H1 (cell line): ENCODE data around the gene GSAP. TPM values are rescaled to one million over a fixed set of nuclear protein-coding genes. Genes with fewer than 3 reads are reported as not detected.

Experiments used
- CTCF ChIA-PET: fragments of 300-600 bp; sonication (Branson Sonifier 250); formaldehyde crosslinking; loops from one replicate; lab custom pipeline; 2021; ENCODE audit not compliant: partially characterized antibody; lab: Charles Lee
- POLR2A ChIA-PET: fragments of 300-600 bp; sonication (Branson Sonifier 250); formaldehyde crosslinking; loops from one replicate; lab custom pipeline; 2021; ENCODE audit warnings: inconsistent platforms; ENCODE audit not compliant: partially characterized antibody; lab: Charles Lee
- DNase-seq, 2 experiments: peaks; one replicate each; pipeline versions ENCODE4 v3.0.0 to v3.0.0-alpha.2; 2010 to 2022; ENCODE audit warnings: low spot score in 2 of 2, low read depth in 1 of 2, mixed read lengths in 1 of 2
- FAIRE-seq: peaks from 2 replicates; lab custom pipeline; 2011; peaks lifted over from hg19 to GRCh38; lab: Jason Lieb, UNC
- H2AFZ ChIP-seq: 2 replicates; pipeline ENCODE4 v1.8.1; 2012; ENCODE audit warnings: low read length, inconsistent platforms
- H2AK5ac ChIP-seq: 2 replicates; pipeline ENCODE4 v1.6.1; 2013; ENCODE audit warnings: low read depth, low read length
- H2BK120ac ChIP-seq: replicated peaks from 2 replicates; pipeline ENCODE3; 2013; ENCODE audit warnings: low read depth, low read length, inconsistent platforms
- H2BK12ac ChIP-seq: 2 replicates; pipeline ENCODE4 v1.6.1; 2013; ENCODE audit warnings: low read depth, low read length
- H2BK15ac ChIP-seq: 2 replicates; pipeline ENCODE4 v1.6.1; 2013; ENCODE audit warnings: low read length
- H2BK20ac ChIP-seq: 2 replicates; pipeline ENCODE4 v1.6.1; 2013; ENCODE audit warnings: low read length
- H2BK5ac ChIP-seq: 2 replicates; pipeline ENCODE4 v1.6.1; 2013; ENCODE audit warnings: low read depth, low read length
- H3K14ac ChIP-seq: 2 replicates; pipeline ENCODE4 v1.6.1; 2013; ENCODE audit warnings: inconsistent platforms; ENCODE audit not compliant: insufficient read length
- H3K18ac ChIP-seq: 2 replicates; pipeline ENCODE4 v1.6.1; 2013; ENCODE audit warnings: low read length; ENCODE audit errors: extremely low read depth
- H3K23ac ChIP-seq: 2 replicates; pipeline ENCODE4 v1.6.1; 2013; ENCODE audit warnings: inconsistent platforms; ENCODE audit not compliant: insufficient read length
- H3K23me2 ChIP-seq: 2 replicates; pipeline ENCODE4 v1.6.1; 2013; ENCODE audit warnings: low read depth, low read length
- H3K27ac ChIP-seq: 2 replicates; pipeline ENCODE4 v1.6.1; 2011; ENCODE audit warnings: low read depth, low read length, inconsistent platforms
- H3K27me3 ChIP-seq, 4 experiments: replicated peaks in 1 of 4; 1 replicate in 1 of 4; 2 replicates in 3 of 4; pipeline versions ENCODE4 v1.6.1 to v1.8.1; 2011 to 2013; ENCODE audit warnings: low read length in 3 of 4, mild to moderate bottlenecking in 3 of 4, inconsistent platforms in 2 of 4, mixed read lengths in 2 of 4, moderate library complexity in 1 of 4; ENCODE audit not compliant: control insufficient read depth in 3 of 4, insufficient read depth in 3 of 4; ENCODE audit errors: extremely low read depth in 1 of 4
- H3K36me3 ChIP-seq, 4 experiments: 2 replicates each; pipeline versions ENCODE4 v1.6.1 to v1.8.1; 2011 to 2013; ENCODE audit warnings: mild to moderate bottlenecking in 4 of 4, low read length in 3 of 4, moderate library complexity in 2 of 4, control low read depth in 1 of 4, inconsistent platforms in 1 of 4; ENCODE audit not compliant: insufficient read depth in 4 of 4, control insufficient read depth in 2 of 4
- H3K4ac ChIP-seq: replicated peaks from 2 replicates; pipeline ENCODE3; 2013; ENCODE audit warnings: low read length, low read depth, mixed read lengths, inconsistent platforms; ENCODE audit not compliant: insufficient read length
- H3K4me1 ChIP-seq, 4 experiments: replicated peaks in 1 of 4; 1 replicate in 1 of 4; 2 replicates in 3 of 4; pipeline versions ENCODE4 v1.6.1 to v1.8.1; 2011 to 2013; ENCODE audit warnings: low read length in 3 of 4, inconsistent platforms in 2 of 4, mixed read lengths in 1 of 4; ENCODE audit not compliant: insufficient read depth in 4 of 4, control insufficient read depth in 3 of 4
- H3K4me2 ChIP-seq, 2 experiments: 2 replicates each; pipeline versions ENCODE4 v1.6.1 to v1.8.1; 2011 to 2013; ENCODE audit warnings: low read depth in 2 of 2, low read length in 2 of 2, control low read depth in 1 of 2, inconsistent platforms in 1 of 2, mild to moderate bottlenecking in 1 of 2; ENCODE audit not compliant: insufficient read depth in 1 of 2
- H3K4me3 ChIP-seq, 4 experiments: fragments of 200-600, 300-600 bp in 1 of 4; sonication (generic), shearing (Covaris generic), sonication (Bioruptor Twin) in 1 of 4; 2 replicates each; pipeline versions ENCODE4 v1.5.1 to v1.8.1; 2011 to 2016; ENCODE audit warnings: low read length in 4 of 4, low read depth in 3 of 4, control low read depth in 2 of 4, inconsistent platforms in 2 of 4, mild to moderate bottlenecking in 2 of 4, mixed read lengths in 1 of 4, moderate library complexity in 1 of 4; ENCODE audit not compliant: insufficient read depth in 2 of 4; ENCODE audit errors: extremely low read depth in 1 of 4
- H3K56ac ChIP-seq: replicated peaks from 2 replicates; pipeline ENCODE3; 2013; ENCODE audit warnings: low read depth, mild to moderate bottlenecking, mixed read lengths, low read length, inconsistent platforms; ENCODE audit not compliant: insufficient read length
- H3K79me1 ChIP-seq: 2 replicates; pipeline ENCODE4 v1.6.1; 2013; ENCODE audit warnings: low read depth, low read length, control low read depth
- H3K79me2 ChIP-seq, 2 experiments: 2 replicates each; pipeline versions ENCODE4 v1.6.1 to v1.8.1; 2012 to 2013; ENCODE audit warnings: low read length in 2 of 2, mild to moderate bottlenecking in 2 of 2, inconsistent platforms in 1 of 2; ENCODE audit not compliant: insufficient read depth in 2 of 2, control insufficient read depth in 1 of 2
- H3K9ac ChIP-seq, 4 experiments: replicated peaks in 1 of 4; 1 replicate in 1 of 4; 2 replicates in 3 of 4; pipeline versions ENCODE4 v1.6.1 to v1.8.1; 2011 to 2013; ENCODE audit warnings: low read depth in 3 of 4, low read length in 3 of 4, control low read depth in 2 of 4, mild to moderate bottlenecking in 2 of 4, moderate library complexity in 2 of 4, inconsistent platforms in 1 of 4; ENCODE audit errors: extremely low read depth in 1 of 4
- H3K9me3 ChIP-seq, 2 experiments: 2 replicates each; pipeline versions ENCODE4 v1.6.1 to v1.8.1; 2012 to 2013; ENCODE audit warnings: mild to moderate bottlenecking in 2 of 2, moderate library complexity in 2 of 2, control low read depth in 1 of 2, inconsistent platforms in 1 of 2, low read depth in 1 of 2, low read length in 1 of 2, mixed read lengths in 1 of 2; ENCODE audit not compliant: insufficient read depth in 2 of 2
- H4K20me1 ChIP-seq, 2 experiments: replicated peaks in 1 of 2; 2 replicates each; pipeline versions ENCODE3 to v1.8.1; 2011 to 2013; ENCODE audit warnings: inconsistent platforms in 2 of 2, low read length in 2 of 2, mild to moderate bottlenecking in 1 of 2; ENCODE audit not compliant: insufficient read depth in 2 of 2, control insufficient read depth in 1 of 2
- H4K5ac ChIP-seq: 2 replicates; pipeline ENCODE4 v1.6.1; 2013; ENCODE audit warnings: low read length, low read depth, mixed read lengths, inconsistent platforms; ENCODE audit not compliant: insufficient read length
- H4K8ac ChIP-seq: 2 replicates; pipeline ENCODE4 v1.8.0; 2013; ENCODE audit warnings: mild to moderate bottlenecking, moderate library complexity, low read length, inconsistent platforms; ENCODE audit not compliant: insufficient read depth; ENCODE audit errors: extremely low read depth
- H4K91ac ChIP-seq: replicated peaks from 2 replicates; pipeline ENCODE3; 2013; ENCODE audit warnings: low read length, mixed read lengths, inconsistent platforms; ENCODE audit not compliant: insufficient read length
- ASH2L ChIP-seq: fragments of 200-600, 300-600 bp; sonication (generic); IDR thresholded peaks from one replicate; pipeline ENCODE4 v1.7.1; 2017; ENCODE audit warnings: low read length
- BACH1 ChIP-seq: IDR thresholded peaks from 2 replicates; pipeline ENCODE4 v1.6.1; 2012; ENCODE audit warnings: low read length, improper control_type of control experiment
- CBX8 ChIP-seq: fragments of 300-800, 300-1000 bp; sonication (generic); IDR thresholded peaks from 2 replicates; pipeline ENCODE4 v1.7.1; 2016; ENCODE audit warnings: low read depth, low read length, borderline replicate concordance
- CEBPB ChIP-seq: IDR thresholded peaks from 2 replicates; pipeline ENCODE4 v1.6.1; 2012; ENCODE audit warnings: low read depth, low read length
- POU5F1 ChIP-seq: IDR thresholded peaks from 2 replicates; pipeline ENCODE4 v1.6.1; 2011; ENCODE audit warnings: low read depth, mild to moderate bottlenecking, low read length, moderate library complexity
- SP2 ChIP-seq: IDR thresholded peaks from 2 replicates; pipeline ENCODE4 v1.6.1; 2012; ENCODE audit warnings: mild to moderate bottlenecking, low read length, inconsistent platforms
- TAF1 ChIP-seq: IDR thresholded peaks from 2 replicates; pipeline ENCODE4 v1.6.1; 2011; ENCODE audit warnings: mild to moderate bottlenecking, low read depth, low read length
- WGBS, 2 experiments: shearing (Covaris generic) in 1 of 2; methylation state at CpG; one replicate each; pipeline versions ENCODE4 v1.1.6 to v1.1.7; 2013 to 2015; ENCODE audit warnings: low lambda C conversion rate in 2 of 2, mixed read lengths in 2 of 2, inconsistent platforms in 1 of 2, low coverage in 1 of 2, missing lambda C conversion rate in 1 of 2; ENCODE audit not compliant: insufficient replicate concordance in 2 of 2, insufficient coverage in 1 of 2, insufficient read length in 1 of 2; ENCODE audit errors: extremely low coverage in 1 of 2, missing lambda C conversion rate in 1 of 2; 5-methylcytosine and 5-hydroxymethylcytosine counted together
- polyA plus RNA-seq, 7 experiments: library from polyadenylated mRNA; depleted of rRNA in 3 of 7; stranded (reverse) in 5 of 7; unstranded in 2 of 7; fragments of >200 nt in 5 of 7; fragments of 200-250 nt in 2 of 7; gene quantifications; 1 replicate in 5 of 7; 2 replicates in 1 of 7; 4 replicates in 1 of 7; pipeline versions ENCODE4 v1.2.1 to v1.2.3, GENCODE V29; 2011 to 2013; ENCODE audit warnings: missing spikeins in 2 of 7, mixed read lengths in 2 of 7
- total RNA-seq: library from RNA; stranded (reverse); fragmentation: NEBNext Ultra II Directional; extraction: Animal tissue kit (Norgen Biotek cat#: 25700); gene quantifications from 2 replicates; pipeline ENCODE4 v1.2.1, GENCODE V29; 2021
- TF ChIP-seq, protein P1 (sequence below), 3 experiments: IDR thresholded peaks; 1 replicate in 2 of 3; 2 replicates in 1 of 3; pipeline versions ENCODE4 v1.5.1 to v1.6.1; 2011; ENCODE audit warnings: low read length in 3 of 3, mild to moderate bottlenecking in 3 of 3, inconsistent platforms in 2 of 3, low read depth in 1 of 3, moderate library complexity in 1 of 3; ENCODE audit not compliant: insufficient read depth in 1 of 3; ENCODE audit errors: control extremely low read depth in 1 of 3

GSAP gene
- total and polyA plus RNA-seq, 2 of the 8 experiments (the other 6 are each of a cell fraction or from before 2014, with no cell fraction given): 0.93 to 2.1 TPM

DNA sequence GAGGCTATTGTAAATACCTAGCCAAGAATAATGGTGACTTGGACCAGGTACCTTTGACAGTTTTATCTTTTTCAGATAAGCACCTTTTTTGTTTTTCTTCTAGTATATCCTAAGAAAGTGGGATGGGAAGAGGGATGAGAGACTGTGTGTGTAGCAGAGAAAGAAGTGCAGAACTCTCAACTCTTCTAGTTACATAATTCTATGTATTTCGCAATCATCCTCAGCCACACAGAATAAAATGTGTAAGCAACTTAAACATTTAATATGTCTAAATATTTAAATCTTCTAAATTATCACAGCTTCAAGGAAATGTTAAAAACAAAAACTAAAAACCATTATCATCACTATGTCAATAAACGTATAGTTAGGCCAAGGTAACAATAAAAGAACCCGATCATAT, 42.6 kb upstream of the GSAP start:
- no peak for DNase-seq
- FAIRE-seq: no peak
- H2AFZ ChIP-seq: no peak overlapping the region
- no peak overlapping the region for H3K9ac ChIP-seq
- H3K27ac ChIP-seq: no peak overlapping the region
- H3K4me1 ChIP-seq: no peaks in the 10 kb centered on the region
- H3K9me3 ChIP-seq: no peaks in the 10 kb centered on the region
- no peak overlapping the region for H2BK20ac ChIP-seq
- H2BK5ac ChIP-seq: no peak overlapping the region
- POLR2A ChIA-PET: no interaction called here
- H3K4me3 ChIP-seq: no peak overlapping the region
- H3K79me1 ChIP-seq: no peaks in the 10 kb centered on the region
- no peak overlapping the region for H3K56ac ChIP-seq
- H3K79me2 ChIP-seq: no peaks in the 10 kb centered on the region
- no peak overlapping the region for H2AK5ac ChIP-seq
- H3K23ac ChIP-seq: no peak overlapping the region
- H2BK15ac ChIP-seq: no peak overlapping the region
- CTCF ChIA-PET: interaction anchor here (0.9 kb wide), 1 partner anchor 129 kb away, joined by 5 read pairs; no protein-coding TSS in a partner anchor
- TF ChIP-seq, protein P1, sequence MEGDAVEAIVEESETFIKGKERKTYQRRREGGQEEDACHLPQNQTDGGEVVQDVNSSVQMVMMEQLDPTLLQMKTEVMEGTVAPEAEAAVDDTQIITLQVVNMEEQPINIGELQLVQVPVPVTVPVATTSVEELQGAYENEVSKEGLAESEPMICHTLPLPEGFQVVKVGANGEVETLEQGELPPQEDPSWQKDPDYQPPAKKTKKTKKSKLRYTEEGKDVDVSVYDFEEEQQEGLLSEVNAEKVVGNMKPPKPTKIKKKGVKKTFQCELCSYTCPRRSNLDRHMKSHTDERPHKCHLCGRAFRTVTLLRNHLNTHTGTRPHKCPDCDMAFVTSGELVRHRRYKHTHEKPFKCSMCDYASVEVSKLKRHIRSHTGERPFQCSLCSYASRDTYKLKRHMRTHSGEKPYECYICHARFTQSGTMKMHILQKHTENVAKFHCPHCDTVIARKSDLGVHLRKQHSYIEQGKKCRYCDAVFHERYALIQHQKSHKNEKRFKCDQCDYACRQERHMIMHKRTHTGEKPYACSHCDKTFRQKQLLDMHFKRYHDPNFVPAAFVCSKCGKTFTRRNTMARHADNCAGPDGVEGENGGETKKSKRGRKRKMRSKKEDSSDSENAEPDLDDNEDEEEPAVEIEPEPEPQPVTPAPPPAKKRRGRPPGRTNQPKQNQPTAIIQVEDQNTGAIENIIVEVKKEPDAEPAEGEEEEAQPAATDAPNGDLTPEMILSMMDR (IDR thresholded peaks at IDR 0.05; ENCODE audit: control extremely low read depth in 1 of 3, insufficient read depth in 1 of 3, low read depth in 1 of 3, low read length in 3 of 3): no peak
- TF ChIP-seq CEBPB (peak; percentile 83), BACH1 (no peak), CBX8 (no peak), POU5F1 (no peak), ASH2L (no peak), TAF1 (no peak), SP2 (no peak)
- no peak overlapping the region for H4K91ac ChIP-seq
- H3K4me2 ChIP-seq: no peak overlapping the region
- no peaks in the 10 kb centered on the region for H3K23me2 ChIP-seq
- no peak overlapping the region for H3K4ac ChIP-seq
- H3K27me3 ChIP-seq: no peaks in the 10 kb centered on the region
- H2BK120ac ChIP-seq: no peak overlapping the region
- no peak overlapping the region for H4K5ac ChIP-seq
- no peak overlapping the region for H4K8ac ChIP-seq
- H2BK12ac ChIP-seq: no peak overlapping the region
- 93% methylated on average over 3 of the region's 3 CpGs; no CpG with 5 or more reads in 1 of the 2 experiments for WGBS, 2 experiments
- H3K36me3 ChIP-seq: no peaks in the 10 kb centered on the region
- no peak overlapping the region for H3K18ac ChIP-seq
- H4K20me1 ChIP-seq: no peaks in the 10 kb centered on the region
- H3K14ac ChIP-seq: no peak overlapping the region
